ENCODE data around the gene LMNA. TPM values are rescaled to one million over a fixed set of nuclear protein-coding genes. Genes with fewer than 3 reads are reported as not detected.

LMNA gene
- total RNA-seq, 1 experiment from 2014 or later: 580 TPM

- Histone ChIP-seq H4K20me1 (ENCODE audit: insufficient read depth) (no peaks in the 10 kb centered on the region), H3K27me3 (ENCODE audit: insufficient read depth, low read depth) (no peaks in the 10 kb centered on the region), H3K4me3 (no peak overlapping the region), H3K27ac (no peak overlapping the region), H3K9me3 (ENCODE audit: insufficient read depth, low read depth) (no peaks in the 10 kb centered on the region), H3K79me2 (ENCODE audit: low read depth) (no peaks in the 10 kb centered on the region), H3F3A (ENCODE audit: insufficient read depth, low read depth) (peaks cover 14% of the 10 kb centered on the region; the same call in 1 of the 2 replicates), H2AFZ (no peak overlapping the region), H3K36me3 (ENCODE audit: low read depth) (no peaks in the 10 kb centered on the region), H3K4me2 (no peak overlapping the region), H3K9me2 (ENCODE audit: insufficient read depth) (no peaks in the 10 kb centered on the region), H3K4me1 (replicated peaks; ENCODE audit: insufficient read depth) (no peaks in the 10 kb centered on the region; the same call in 1 of the 2 replicates)
- TF ChIP-seq CTCF (conservative IDR thresholded peaks at IDR 0.05) (no peak), EZH2 (IDR thresholded peaks at IDR 0.05; ENCODE audit: low read depth) (no peak)
- DNase-seq: no peak
- ChIA-PET POLR2A (ENCODE audit: unreplicated experiment) (no interaction called here), CTCF (interaction anchor here (0.5 kb wide), 1 partner anchor 148 kb away, joined by 4 read pairs; no protein-coding TSS in a partner anchor)
- intact Hi-C loops (cut with micrococcal nuclease; ENCODE audit: unreplicated experiment): no loop called here
- BruUV-seq (replicated peaks): no TSS peak
Observed at GRCh38 chr1:156076609-156077429, 37.7 kb upstream of the LMNA start.

- DNase-seq: no peak
- Histone ChIP-seq H3K4me1 (replicated peaks; ENCODE audit: insufficient read depth) (no peaks in the 10 kb centered on the region; the same call in 1 of the 2 replicates), H3K36me3 (ENCODE audit: low read depth) (no peaks in the 10 kb centered on the region), H3F3A (ENCODE audit: insufficient read depth, low read depth) (peaks cover 14% of the 10 kb centered on the region; the same call in 1 of the 2 replicates), H3K9me3 (ENCODE audit: insufficient read depth, low read depth) (no peaks in the 10 kb centered on the region), H3K79me2 (ENCODE audit: low read depth) (no peaks in the 10 kb centered on the region), H3K27me3 (ENCODE audit: insufficient read depth, low read depth) (no peaks in the 10 kb centered on the region), H3K9me2 (ENCODE audit: insufficient read depth) (no peaks in the 10 kb centered on the region), H3K27ac (no peak overlapping the region), H4K20me1 (ENCODE audit: insufficient read depth) (no peaks in the 10 kb centered on the region), H2AFZ (no peak overlapping the region), H3K4me3 (no peak overlapping the region), H3K4me2 (no peak overlapping the region)
- BruUV-seq (replicated peaks): no TSS peak
- intact Hi-C loops (cut with micrococcal nuclease; ENCODE audit: unreplicated experiment): no loop called here
- ChIA-PET CTCF (no interaction called here), POLR2A (ENCODE audit: unreplicated experiment) (no interaction called here)
- no peak for TF ChIP-seq CTCF (conservative IDR thresholded peaks at IDR 0.05)
- no peak for TF ChIP-seq EZH2 (IDR thresholded peaks at IDR 0.05; ENCODE audit: low read depth)
Observed at GRCh38 chr1:156077430-156077760, 37.1 kb upstream of the LMNA start.

DNA sequence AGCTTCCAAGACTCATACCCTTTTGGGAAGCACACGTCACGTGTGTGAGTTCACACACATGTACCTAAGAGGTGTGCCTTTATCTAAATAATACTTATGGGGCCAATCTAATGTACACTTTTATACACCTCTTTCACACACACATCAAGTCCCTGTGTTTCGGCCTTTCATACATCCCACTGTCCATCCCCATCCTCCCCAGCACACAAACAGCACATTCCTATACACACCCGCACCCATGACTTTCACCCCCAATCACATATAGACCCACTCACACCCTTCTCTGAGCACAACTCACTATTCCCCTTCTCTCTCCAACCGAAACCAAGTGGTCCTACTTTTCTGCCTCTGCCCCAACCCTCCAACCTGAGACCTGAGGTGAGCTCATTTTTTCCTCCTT, 35.8 kb upstream of the LMNA start:
- intact Hi-C loops (cut with micrococcal nuclease; ENCODE audit: unreplicated experiment): no loop called here
- Histone ChIP-seq H4K20me1 (ENCODE audit: insufficient read depth) (no peaks in the 10 kb centered on the region), H3K27me3 (ENCODE audit: insufficient read depth, low read depth) (no peaks in the 10 kb centered on the region), H2AFZ (no peak overlapping the region), H3F3A (ENCODE audit: insufficient read depth, low read depth) (peaks cover 15% of the 10 kb centered on the region; the same call in 1 of the 2 replicates), H3K27ac (no peak overlapping the region), H3K79me2 (ENCODE audit: low read depth) (no peaks in the 10 kb centered on the region), H3K4me1 (replicated peaks; ENCODE audit: insufficient read depth) (peaks cover 5% of the 10 kb centered on the region; the same call in 1 of the 2 replicates), H3K36me3 (ENCODE audit: low read depth) (no peaks in the 10 kb centered on the region), H3K4me3 (no peak overlapping the region), H3K9me3 (ENCODE audit: insufficient read depth, low read depth) (no peaks in the 10 kb centered on the region), H3K4me2 (no peak overlapping the region), H3K9me2 (ENCODE audit: insufficient read depth) (no peaks in the 10 kb centered on the region)
- no peak for DNase-seq
- TF ChIP-seq CTCF (conservative IDR thresholded peaks at IDR 0.05) (no peak), EZH2 (IDR thresholded peaks at IDR 0.05; ENCODE audit: low read depth) (no peak)
- CTCF ChIA-PET: interaction anchor here (0.5 kb wide), 1 partner anchor 146 kb away, joined by 4 read pairs; no protein-coding TSS in a partner anchor
- no TSS peak for BruUV-seq (replicated peaks)
- POLR2A ChIA-PET (ENCODE audit: unreplicated experiment): no interaction called here

Measured in PC-9 (cell line).